ENCODE measurements around the gene ELOB. TPM values are rescaled to one million over a fixed set of nuclear protein-coding genes. Genes with fewer than 3 reads are reported as not detected.

Gene ELOB
- total and polyA plus RNA-seq, 2 of the 13 experiments (the other 11 are each of a cell fraction or from before 2014, with no cell fraction given): 208 to 225 TPM

- TF ChIP-seq MED1 (CRISPR knock-in tag; IDR thresholded peaks at IDR 0.05) (peak; percentile 41; the same call in 1 of the 2 replicates), ISX (CRISPR knock-in tag; conservative IDR thresholded peaks at IDR 0.05) (no peak), ZUFSP (CRISPR knock-in tag; IDR thresholded peaks at IDR 0.05; ENCODE audit: borderline replicate concordance) (no peak), RERE (CRISPR knock-in tag; IDR thresholded peaks at IDR 0.05; ENCODE audit: low read depth) (no peak), ZNF230 (CRISPR knock-in tag; IDR thresholded peaks at IDR 0.05) (no peak), ZBTB2 (CRISPR knock-in tag; IDR thresholded peaks at IDR 0.05; ENCODE audit: low read depth) (peak; percentile 85), RFX5 (IDR thresholded peaks at IDR 0.05; ENCODE audit: low read depth, low read length) (no peak), ZNF747 (CRISPR knock-in tag; IDR thresholded peaks at IDR 0.05; ENCODE audit: borderline replicate concordance) (no peak), CCDC6 (CRISPR knock-in tag; IDR thresholded peaks at IDR 0.05) (no peak; the same call in 1 of the 2 replicates), KDM5B (CRISPR knock-in tag; IDR thresholded peaks at IDR 0.05; ENCODE audit: borderline replicate concordance) (no peak), NR2F6 (IDR thresholded peaks at IDR 0.05) (no peak), NR2F6 (CRISPR knock-in tag; IDR thresholded peaks at IDR 0.05) (no peak), REST (IDR thresholded peaks at IDR 0.05; ENCODE audit: borderline replicate concordance in 1 of 2, low read depth in 1 of 2, low read length in 2 of 2) (peak in 1 of 2 experiments; percentile 47; a peak in 1 of 4 replicates), ERF (CRISPR knock-in tag; IDR thresholded peaks at IDR 0.05) (peak; percentile 53; the same call in 1 of the 2 replicates), TCF7L2 (IDR thresholded peaks at IDR 0.05; ENCODE audit: low read depth, low read length) (no peak)
These were observed at the start of gene ELOB (continued) for GRCh38 chr16:2777231-2777902.

Measured in HepG2 (cell line).